ENCODE data around the gene ZNF664.

DNA sequence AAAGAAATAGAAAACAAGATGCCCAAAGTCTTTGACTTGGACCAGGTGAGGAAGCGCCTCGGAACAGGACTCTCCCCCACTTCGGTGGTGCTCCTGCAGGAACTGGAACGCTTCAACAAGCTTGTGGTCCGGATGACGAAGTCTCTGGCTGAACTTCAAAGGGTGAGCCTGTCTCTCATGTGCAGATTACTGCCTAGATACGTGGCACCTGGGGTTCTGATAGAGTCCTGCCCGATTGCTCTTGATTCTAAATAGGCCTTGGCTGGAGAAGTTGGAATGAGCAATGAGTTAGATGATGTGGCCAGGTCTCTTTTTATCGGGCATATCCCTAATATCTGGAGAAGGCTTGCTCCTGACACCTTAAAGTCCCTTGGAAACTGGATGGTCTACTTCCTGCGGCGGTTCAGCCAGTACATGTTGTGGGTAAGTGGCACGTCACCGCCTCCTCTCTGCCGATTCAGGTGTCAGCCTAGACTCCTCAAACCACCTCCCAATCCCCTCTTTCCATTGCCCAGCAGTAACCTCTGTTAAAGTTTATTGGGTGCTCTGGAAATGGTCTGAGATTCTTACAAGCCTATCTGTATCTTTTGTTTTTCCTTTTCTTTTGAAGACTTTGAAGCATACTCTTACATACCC, 41.2 kb upstream of the ZNF664 start:
- TF ChIP-seq, protein P1, sequence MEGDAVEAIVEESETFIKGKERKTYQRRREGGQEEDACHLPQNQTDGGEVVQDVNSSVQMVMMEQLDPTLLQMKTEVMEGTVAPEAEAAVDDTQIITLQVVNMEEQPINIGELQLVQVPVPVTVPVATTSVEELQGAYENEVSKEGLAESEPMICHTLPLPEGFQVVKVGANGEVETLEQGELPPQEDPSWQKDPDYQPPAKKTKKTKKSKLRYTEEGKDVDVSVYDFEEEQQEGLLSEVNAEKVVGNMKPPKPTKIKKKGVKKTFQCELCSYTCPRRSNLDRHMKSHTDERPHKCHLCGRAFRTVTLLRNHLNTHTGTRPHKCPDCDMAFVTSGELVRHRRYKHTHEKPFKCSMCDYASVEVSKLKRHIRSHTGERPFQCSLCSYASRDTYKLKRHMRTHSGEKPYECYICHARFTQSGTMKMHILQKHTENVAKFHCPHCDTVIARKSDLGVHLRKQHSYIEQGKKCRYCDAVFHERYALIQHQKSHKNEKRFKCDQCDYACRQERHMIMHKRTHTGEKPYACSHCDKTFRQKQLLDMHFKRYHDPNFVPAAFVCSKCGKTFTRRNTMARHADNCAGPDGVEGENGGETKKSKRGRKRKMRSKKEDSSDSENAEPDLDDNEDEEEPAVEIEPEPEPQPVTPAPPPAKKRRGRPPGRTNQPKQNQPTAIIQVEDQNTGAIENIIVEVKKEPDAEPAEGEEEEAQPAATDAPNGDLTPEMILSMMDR (IDR thresholded peaks at IDR 0.05; ENCODE audit: low read depth, low read length, poor library complexity, severe bottlenecking) = no peak
- TF ChIP-seq EZH2phosphoT487 (IDR thresholded peaks at IDR 0.05; ENCODE audit: borderline replicate concordance, low read length) = no peak

All from DOHH2 (cell line).